ENCODE results near the gene FOXO1. TPM values are rescaled to one million over a fixed set of nuclear protein-coding genes. Genes with fewer than 3 reads are reported as not detected.

FOXO1 gene
- total RNA-seq, 1 donor from 2014 or later = 14.6 TPM

GRCh38 chr13:40590112-40590862, 76.2 kb downstream of the FOXO1 start:
- no peak for DNase-seq (ENCODE audit: low spot score)
- intact Hi-C loops (cut with DNase I) = no loop called here

GRCh38 chr13:40589285-40590109, 76.9 kb downstream of the FOXO1 start:
- peak; percentile 80 for DNase-seq (ENCODE audit: low spot score)
- intact Hi-C loops (cut with DNase I) = loop anchor here (5.0 kb wide), 2 partner anchors 78 to 107 kb away; partner anchors contain the start of gene FOXO1

DNA sequence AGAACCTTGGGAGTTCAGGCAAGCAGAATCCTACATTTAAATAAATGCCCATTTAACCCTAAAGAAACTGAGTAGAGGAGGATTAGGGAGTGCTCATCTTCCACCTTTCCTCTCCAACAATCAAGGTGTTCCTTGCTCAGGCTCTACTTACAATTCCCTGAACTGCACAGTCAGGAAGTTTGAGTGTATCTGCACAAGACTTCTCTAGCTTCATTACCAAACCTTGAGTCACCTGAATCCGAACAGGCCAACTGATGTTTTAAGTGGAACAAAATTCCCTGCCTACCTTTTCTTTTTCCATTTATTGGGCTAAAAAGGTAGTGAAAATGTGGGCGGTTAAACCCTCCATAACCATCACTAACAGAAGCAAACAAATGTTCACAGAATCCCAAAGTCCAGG, 78.3 kb downstream of the FOXO1 start:
- intact Hi-C loops (cut with DNase I) = loop anchor here (5.0 kb wide), 2 partner anchors 79 to 106 kb away; partner anchors contain the start of gene FOXO1
- DNase-seq (ENCODE audit: low spot score) = no peak

- intact Hi-C loops (cut with DNase I) = loop anchor here (5.0 kb wide), 2 partner anchors 80 to 105 kb away; partner anchors contain the start of gene FOXO1
- DNase-seq (ENCODE audit: low spot score) = no peak
Measured at GRCh38 chr13:40586886-40587565, 79.4 kb downstream of the FOXO1 start.

GRCh38 chr13:40585911-40586471, 80.5 kb downstream of the FOXO1 start:
- DNase-seq (ENCODE audit: low spot score) = no peak
- intact Hi-C loops (cut with DNase I) = loop anchor here (5.0 kb wide), 2 partner anchors 81 to 104 kb away; partner anchors contain the start of gene FOXO1

DNA sequence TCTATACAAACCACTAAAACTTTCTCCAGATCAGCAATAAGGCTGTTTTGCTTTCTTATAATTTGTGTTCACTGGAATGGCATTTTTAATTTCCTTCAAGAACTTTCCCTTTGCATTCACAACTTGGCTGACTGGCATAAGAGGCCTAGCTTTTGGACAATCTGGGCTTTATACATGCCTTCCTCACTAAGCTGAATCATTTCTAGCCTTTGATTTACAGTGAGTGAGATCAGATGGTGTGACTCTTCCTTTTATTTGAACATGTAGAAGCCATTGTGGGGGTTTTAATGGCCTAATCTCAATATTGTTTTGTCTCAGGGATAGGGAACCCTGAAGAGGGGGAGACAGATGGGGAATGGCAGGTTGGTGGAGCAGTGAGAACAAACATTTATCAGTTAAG, 82.7 kb downstream of the FOXO1 start:
- intact Hi-C loops (cut with DNase I) = no loop called here
- DNase-seq (ENCODE audit: low spot score) = no peak

DNA sequence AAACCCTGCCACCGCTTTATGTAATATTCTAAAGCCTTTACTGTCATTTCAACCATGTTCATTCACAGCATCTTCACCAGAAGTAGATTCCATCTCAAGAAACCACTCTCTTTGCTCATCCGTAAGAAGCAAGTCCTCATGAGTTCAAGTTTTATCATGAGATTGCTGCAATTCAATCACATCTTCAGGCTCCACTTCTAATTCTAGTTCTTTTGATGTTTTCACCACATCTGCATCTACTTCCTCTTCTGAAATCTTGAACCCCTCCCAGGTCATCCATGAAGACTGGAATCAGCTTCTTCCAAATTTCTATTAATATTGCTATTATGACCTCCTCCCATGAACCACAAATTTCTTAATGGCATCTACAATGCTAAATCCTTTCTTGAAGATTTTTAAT, 83.9 kb downstream of the FOXO1 start:
- no peak for DNase-seq (ENCODE audit: low spot score)
- intact Hi-C loops (cut with DNase I) = no loop called here

- DNase-seq (ENCODE audit: low spot score) = no peak
- intact Hi-C loops (cut with DNase I) = no loop called here
Measured at GRCh38 chr13:40581277-40581579, 85.2 kb downstream of the FOXO1 start.

- intact Hi-C loops (cut with DNase I) = no loop called here
- no peak for DNase-seq (ENCODE audit: low spot score)
Measured at GRCh38 chr13:40580566-40581276, 85.7 kb downstream of the FOXO1 start.

DNA sequence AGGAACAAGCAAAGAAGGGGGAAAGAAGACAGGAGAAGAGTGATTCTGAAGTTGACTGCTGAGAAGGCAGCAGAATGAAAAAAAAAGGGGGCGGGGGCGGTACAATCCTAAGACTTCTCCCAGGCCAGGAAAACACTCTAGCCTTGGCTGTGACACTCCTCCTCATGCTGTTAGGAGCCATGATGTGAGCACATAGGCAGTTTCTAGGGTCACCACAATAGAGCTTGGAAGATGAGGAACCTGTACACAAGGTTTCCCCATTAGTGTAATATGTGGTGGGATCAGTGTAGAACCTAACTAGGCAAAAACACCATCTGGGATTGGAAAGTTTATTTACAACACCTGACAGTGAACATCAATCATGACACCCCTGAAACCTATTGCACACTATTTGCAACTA, 86.9 kb downstream of the FOXO1 start:
- intact Hi-C loops (cut with DNase I) = no loop called here
- DNase-seq (ENCODE audit: low spot score) = no peak

- intact Hi-C loops (cut with DNase I) = no loop called here
- no peak for DNase-seq (ENCODE audit: low spot score)
Measured at GRCh38 chr13:40578055-40578454, 88.4 kb downstream of the FOXO1 start.

- DNase-seq (ENCODE audit: low spot score) = no peak
- intact Hi-C loops (cut with DNase I) = no loop called here
Measured at GRCh38 chr13:40576369-40576768, 90.1 kb downstream of the FOXO1 start.

GRCh38 chr13:40572961-40573360, 93.5 kb downstream of the FOXO1 start:
- intact Hi-C loops (cut with DNase I) = no loop called here
- DNase-seq (ENCODE audit: low spot score) = no peak

DNA sequence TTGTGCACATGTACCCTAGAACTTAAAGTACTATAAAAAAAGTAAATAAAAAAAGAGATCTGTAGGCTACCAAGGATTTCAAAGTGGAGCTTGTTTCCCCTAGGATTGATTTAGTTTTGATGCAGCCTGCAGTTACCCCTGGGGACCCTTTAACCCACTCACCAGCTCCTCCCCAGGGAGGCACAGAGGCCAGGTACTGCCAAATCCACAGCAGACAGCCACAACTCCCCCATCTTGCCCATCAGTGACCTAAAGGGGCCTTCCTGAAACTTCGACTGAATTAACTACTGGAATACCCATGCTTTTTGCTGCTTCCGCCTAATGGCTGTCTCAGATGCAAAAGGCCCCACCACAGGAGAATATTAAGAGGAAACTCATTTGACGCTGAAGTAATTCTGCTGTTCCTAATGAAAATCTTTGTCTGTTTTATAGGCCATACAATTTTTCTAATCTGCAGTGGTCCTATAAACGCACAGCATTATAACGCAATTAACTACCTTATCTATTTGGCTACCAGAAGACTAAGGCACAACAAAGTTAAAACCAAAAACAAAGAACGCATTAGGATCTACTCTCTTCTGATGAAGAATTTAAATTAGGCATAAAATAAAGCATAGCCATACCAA, 95.0 kb downstream of the FOXO1 start:
- DNase-seq (ENCODE audit: low spot score) = no peak
- intact Hi-C loops (cut with DNase I) = no loop called here

DNA sequence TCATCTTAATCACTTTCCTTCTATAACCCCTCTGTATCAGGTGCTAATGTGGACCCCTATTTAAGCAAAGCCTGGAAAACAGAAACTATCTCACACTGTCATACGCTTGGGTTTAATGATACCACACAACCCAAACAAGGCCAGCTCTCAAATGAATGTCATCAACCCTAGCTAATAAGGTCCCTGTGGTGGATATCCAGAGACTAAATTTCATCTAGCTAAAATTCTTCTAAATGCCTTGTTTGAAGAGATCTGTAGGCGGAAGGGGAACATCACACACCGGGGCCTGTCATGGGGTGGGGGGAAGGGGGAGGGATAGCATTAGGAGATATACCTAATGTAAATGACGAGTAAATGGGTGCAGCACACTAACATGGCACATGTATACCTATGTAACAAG, 95.5 kb downstream of the FOXO1 start:
- intact Hi-C loops (cut with DNase I) = no loop called here
- no peak for DNase-seq (ENCODE audit: low spot score)

GRCh38 chr13:40569024-40569350, 97.5 kb downstream of the FOXO1 start:
- no peak for DNase-seq (ENCODE audit: low spot score)
- intact Hi-C loops (cut with DNase I) = no loop called here

- intact Hi-C loops (cut with DNase I) = no loop called here
- no peak for DNase-seq (ENCODE audit: low spot score)
Measured at GRCh38 chr13:40568246-40569023, 98.0 kb downstream of the FOXO1 start.

DNA sequence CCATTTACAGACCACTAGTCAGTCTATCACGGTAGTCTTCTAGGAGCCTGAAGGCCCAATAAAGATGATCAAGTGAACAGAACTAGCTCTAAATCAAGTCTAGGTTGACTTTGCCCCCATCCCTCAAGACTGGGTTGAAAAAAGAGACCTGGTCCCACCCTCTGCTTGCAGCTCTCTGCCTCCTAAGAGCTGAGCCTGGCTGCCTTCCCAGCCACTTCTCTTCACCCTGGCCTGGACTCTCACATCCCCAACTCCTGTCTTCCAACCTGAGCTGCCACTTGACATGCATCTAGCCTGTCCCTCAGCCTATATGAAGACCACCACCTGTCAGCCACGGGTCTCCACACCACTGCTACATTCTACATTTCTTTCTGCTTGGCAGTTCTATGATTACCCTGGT, 99.6 kb downstream of the FOXO1 start:
- no peak for DNase-seq (ENCODE audit: low spot score)
- intact Hi-C loops (cut with DNase I) = no loop called here
